NCI-H82 treated with DMSO at 0.1 percent for 48 hours (cell line): ENCODE data around the gene MAPK11.
A peak's percentile ranks its signal among the peaks of the same experiment; 100 is the strongest.

Experiments used
- DNase-seq: peaks from one replicate; lab custom pipeline; 2025; ENCODE audit not compliant: unreplicated experiment; lab: John Stamatoyannopoulos, UW

The MAPK11 gene

DNA sequence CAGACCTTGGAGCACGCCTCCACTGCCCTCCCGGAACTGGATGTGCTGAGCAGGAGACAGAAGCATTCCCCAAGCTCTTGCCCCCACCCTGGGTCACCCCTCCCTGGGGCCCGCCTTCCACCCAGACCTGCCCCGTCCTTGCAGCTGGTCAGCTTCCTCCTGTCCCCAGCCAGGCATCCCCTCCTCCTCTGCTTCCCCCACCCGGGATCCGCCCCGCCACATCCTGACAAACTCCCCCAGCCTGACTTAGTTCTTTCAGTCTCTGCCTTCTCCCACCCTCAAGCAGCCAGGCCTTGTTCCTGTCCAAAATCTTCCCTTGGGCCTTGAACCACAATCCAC lies 38.4 kb upstream of the MAPK11 start:
- no peak for DNase-seq

DNA sequence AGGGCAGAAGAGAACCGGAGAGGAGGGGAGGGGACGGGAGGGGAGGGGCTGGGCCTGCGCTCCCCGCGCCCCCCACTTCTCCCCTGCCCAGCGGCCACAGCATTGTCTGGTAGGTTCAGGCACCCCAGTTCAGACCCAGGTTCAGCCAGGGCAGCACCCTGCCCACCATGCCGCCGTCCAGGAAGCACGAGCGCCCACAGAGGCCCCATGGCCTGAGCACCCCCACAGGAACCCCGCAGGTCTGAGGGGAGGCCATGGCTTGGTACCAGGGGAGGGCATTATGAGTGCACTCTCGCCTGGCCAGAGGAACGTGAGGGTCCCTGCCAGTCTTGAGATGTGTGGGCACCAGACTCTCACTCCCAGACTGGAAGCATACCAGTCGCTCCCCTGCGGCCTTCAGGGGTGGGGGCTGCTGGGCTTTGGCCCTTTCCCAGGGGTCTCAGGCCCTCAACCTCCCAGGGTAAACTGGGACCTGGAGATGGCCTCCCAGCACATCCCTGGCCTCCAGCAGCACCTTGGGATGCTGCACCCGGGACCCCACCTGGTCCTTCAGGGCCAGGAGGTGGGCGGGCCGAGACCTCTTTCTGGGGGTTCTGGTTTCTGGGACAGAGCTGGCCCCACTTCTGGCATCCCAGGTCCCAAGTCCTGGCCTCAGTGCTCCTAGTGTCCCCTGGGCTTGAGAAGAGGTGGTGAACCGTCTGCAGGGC lies 37.9 kb upstream of the MAPK11 start:
- DNase-seq, result no peak

DNA sequence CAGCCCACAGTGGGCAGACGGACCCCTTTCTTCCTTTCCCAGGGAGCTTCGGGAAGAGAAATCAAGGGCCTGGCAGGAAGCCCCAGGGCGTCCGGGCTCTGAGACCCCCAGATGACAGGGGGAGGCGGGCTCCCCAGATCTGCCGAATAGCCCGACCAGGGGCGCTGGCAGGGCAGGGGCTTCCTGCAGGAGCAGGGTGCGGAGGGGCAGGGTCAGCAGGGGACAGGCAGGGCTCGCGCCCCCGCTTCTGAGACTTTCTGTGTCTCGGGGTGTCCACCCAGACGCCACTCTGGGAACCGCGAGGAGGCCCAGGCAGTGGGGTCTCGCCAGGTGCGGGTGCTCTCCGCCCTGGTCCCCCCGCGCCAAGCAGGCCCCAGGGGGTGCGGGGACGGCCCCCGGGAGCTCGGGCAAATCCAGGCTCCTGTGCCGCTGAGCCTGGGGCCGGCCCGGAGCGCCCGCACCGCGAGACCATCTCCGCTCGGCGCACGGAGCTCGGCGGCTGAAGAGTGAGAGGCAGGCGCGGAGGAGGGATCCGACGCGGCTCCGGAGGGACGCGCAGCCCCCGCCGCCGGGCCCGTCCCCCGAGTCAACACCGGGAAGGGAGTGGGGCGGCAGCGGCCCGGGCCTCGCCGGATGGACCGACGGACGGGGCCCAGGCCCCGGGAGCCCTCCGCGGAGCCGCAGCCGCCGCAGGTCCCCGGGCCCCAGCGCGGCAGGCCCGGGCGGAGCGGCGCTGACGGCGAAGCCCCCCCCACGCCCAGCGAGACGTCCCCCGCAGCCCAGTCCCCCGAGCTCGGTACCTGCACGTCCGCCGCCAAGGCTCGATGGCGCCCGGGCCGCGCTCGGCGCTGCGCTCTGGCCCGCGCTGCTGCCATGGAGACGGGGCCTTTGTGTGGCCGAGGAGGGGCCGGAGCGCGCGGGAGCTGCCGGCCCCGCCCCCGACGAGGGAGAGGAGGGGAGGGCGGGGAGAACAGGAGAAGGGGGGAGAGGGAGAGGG lies 36.9 kb upstream of the MAPK11 start, which contains the start of gene PLXNB2:
Gene PLXNB2, minus strand, starts transcription at position 894 of the 997 bp plus-strand sequence. CDS start 17,062 bp downstream, outside the sequence.
- DNase-seq, result peak; percentile 36

DNA sequence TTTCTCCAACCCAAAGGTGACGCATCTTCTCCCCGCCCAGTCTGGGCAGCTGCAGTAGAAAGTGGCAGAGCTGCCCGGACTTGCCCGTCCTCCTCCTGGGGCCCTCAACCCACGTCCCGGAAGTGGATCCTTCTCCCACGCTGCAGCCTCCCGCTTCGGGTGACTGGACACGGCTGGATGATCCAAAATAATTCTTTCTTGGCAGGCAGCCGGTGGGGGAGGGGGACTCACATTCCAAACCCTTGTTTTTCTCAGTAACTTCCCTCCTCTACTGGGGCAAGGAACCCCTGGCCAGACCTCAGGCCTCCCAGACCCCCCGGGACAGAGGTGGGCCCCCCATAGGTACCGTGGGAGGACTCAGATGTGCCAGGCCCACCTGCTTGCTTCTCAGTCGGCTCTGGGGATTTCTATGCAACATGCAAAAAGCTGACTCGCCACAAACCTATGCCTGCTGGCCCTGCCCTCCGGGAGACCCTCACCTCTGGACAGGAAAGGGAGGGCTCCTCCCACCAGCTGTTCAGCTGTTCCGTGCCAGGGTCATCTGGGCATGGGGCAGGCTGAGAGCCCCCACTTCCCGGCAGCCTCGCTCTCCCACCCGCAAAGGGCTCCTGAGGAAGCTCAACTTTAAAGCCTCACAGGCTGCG lies 35.9 kb upstream of the MAPK11 start:
- no peak for DNase-seq

DNA sequence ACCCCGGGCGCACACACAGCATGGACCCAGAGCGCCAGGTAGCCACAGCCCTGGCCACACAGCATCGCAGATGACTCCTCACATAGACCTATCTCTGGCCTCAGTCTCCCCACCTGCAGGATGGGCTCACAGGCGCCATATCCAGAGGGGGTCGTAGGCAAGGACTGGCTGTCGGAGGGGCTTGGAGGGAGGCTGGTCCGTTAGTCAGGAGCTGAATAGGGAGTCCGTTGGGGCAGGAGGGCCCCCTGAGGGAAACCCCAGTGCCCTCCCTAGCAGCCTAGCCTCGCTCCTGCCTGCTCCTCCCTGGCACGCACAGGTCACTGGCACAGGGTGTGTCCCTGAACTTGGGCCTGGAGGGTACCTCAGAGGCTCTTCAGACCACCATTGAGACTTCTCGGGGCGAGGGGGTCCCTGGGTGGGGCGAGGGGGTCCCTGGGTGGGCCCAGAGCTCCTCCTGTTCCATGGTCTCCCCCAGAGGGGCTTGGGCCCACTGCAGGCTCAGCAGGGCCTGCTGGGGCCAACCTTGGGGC lies 35.3 kb upstream of the MAPK11 start:
- no peak for DNase-seq

DNA sequence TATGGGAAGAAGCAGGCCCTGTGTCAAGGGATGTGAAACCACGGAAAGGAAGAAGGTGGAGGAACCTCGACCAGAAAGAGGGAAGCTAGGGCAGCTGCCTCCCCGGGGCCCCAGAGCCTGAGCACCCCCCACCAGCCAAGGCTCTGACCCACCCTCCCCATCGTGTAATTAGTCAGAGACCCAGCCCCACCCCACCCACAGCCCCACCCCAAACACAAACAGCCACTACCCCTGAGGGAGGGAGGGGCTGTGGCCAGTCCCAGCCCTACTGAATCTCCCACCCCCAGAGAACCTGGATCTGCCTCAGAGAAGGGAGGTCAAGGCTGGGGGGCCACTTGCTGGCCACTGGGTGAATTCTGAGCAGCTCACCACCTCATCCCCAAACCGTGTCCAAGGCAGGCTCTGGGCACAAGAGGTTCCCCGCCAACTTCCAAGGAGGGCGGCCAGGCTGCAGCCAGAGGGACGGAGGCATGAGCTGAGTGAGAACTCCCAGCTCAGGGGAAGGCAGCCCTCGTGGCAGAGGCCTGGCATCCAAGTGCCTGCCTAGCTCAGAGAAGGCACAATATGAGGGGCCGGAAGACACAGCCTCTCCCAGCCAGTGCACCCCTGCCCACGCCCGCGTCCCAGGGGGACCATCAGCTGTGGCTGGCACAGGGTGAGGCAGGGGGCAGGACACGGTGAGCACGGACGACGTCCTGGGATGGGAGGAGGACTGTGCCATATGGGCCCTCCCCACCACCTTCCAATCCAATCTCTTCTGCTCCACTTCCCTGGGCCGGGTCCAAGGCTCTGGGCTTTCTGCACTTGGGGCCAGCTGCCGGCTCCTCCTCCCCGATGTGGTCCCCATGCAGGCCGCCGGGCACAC lies 34.6 kb upstream of the MAPK11 start:
- DNase-seq, result no peak

DNA sequence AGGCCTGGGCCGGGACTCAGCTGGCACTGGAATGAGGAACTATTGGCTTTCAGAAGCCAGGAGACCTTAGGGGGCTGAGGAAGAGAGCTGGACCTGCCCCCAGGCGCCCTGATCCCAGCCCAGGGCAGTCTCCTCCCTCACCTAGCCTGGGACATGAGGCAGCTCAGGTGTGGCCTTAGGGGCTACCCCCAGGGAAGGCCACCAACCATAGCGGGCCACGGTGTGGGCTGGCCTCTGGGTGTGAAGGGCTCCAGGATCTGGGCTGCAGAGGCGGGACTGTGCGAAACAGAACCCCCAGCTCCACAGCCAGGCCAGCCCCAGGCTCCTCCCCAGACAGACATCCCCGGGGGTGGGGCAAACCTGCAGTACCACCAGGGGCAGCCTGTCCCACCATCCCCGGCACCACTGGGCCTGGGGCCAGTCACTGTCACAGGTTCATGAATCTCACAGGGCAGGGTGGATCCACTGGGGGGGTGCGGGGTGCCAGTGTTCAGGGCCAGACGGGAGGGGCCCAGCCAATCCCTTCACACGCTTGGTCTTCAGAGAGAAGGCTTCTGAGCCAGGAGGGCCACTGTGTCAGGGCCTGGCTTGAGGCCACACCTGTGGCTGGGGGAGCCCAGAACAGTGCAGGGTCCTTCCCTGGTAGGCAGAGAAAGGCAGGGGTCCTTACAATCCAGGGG lies 33.8 kb upstream of the MAPK11 start:
- DNase-seq, result no peak

DNA sequence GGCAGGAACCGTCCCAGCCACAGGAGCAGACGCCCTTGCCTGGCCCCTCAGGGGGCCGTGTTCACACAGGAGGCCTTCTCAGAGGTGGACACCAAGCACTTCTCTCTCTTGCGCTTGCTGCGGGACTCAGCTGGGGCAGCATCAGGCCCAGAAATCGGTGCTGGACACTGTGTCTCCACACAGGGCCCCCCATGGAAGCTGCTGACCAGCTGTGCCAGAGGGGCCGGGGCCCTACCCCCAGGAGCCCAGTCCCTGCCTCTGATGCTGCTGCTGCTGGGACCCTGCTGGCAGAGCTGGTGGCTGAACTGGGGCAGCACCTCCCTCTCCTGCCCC lies 33.3 kb upstream of the MAPK11 start:
- no peak for DNase-seq

DNA sequence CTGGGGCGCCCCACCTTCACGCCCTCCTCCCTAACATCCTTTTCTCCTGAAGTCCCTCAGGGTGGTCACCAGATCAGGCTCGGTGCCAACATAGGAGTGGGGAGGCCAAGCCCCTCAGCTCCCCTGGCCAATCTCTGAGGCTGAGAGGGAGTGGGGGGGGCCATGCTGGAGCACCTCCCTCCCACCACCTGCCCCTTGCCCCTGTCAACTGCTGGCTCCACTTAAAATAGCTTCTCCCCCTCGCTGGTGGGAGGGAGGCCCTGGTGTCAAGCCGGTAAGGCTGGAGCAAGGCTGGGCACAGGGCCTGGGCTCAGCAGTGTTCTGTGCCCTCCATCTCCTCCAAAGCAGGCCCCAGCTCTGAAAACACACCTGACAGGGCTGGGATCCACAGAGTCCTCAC lies 32.4 kb upstream of the MAPK11 start:
- no peak for DNase-seq

DNA sequence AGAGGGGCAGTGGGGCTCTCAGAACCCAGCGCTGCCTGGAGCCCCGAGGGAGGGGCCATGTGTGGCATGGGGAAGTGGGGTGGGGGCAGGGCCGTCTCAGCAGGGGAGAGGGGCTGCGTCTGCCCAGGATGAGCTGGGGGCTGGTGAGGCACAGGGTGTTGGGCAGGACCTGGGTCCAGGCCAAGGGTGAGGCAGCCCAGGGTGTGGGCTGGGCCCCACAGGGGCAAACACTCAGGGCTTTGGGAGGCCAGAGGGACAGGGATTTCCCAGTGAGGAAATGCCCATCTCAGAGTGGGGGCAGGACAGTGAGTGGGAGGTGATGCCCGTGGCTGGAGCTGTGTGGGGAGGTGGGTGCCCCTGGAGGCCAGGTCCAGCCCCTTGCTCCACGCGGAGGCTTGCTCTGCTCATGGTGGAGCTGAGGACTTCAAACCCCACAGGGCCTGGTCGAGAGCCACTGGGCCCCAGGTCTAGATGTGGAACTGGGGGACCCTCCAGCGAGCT lies 31.9 kb upstream of the MAPK11 start:
- DNase-seq, result no peak

DNA sequence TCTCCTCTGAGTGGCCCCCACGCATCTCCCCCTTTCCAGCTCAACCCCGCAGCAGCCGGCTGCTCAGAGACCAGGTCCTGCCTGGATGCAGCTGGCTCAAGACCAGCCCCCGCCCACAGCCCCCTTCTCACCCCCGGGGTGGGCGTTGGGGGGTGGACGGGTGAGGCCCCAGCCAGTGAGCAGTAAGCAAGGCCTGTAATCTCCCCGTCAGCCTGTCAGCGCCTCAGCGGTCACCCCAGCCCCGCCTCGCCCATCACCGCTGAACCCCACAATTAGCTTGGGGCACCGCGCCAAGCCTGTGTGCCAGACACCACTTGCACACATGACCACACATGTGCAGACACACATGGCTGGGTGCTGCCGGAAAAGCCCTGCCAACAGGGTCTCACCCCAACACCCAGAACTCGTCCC lies 31.4 kb upstream of the MAPK11 start:
- DNase-seq, result no peak

DNA sequence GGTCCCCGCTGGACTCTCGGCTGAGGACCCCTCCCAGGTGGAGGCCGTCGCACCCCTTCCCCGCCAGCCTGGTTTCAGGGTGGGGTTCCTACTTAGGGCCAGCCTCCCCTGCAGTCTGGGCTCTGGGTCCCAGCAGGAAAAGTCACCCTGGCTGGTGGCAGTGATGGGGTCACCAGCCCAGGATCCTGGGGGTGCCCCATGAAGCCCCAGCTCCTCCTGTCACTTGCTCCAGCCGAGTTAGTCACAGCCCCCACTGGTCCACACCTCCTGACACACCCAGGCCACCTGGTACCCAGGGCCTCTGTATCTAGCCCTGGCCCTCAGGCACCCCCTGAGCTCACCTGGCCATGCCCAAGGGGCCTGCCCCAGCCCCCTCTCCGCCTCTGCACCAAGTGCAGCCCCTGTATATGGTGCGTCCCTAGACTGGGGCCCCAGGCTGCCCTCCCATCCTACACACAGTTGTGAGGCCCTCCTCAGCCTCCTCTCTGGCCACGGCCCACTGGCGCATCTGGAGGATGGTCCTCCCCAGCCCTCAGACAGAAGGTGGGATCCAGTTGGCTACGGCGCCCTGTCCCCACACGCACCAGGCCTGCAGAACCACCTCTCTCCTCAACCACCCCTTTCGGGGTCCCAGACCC lies 30.6 kb upstream of the MAPK11 start:
- DNase-seq, result no peak

DNA sequence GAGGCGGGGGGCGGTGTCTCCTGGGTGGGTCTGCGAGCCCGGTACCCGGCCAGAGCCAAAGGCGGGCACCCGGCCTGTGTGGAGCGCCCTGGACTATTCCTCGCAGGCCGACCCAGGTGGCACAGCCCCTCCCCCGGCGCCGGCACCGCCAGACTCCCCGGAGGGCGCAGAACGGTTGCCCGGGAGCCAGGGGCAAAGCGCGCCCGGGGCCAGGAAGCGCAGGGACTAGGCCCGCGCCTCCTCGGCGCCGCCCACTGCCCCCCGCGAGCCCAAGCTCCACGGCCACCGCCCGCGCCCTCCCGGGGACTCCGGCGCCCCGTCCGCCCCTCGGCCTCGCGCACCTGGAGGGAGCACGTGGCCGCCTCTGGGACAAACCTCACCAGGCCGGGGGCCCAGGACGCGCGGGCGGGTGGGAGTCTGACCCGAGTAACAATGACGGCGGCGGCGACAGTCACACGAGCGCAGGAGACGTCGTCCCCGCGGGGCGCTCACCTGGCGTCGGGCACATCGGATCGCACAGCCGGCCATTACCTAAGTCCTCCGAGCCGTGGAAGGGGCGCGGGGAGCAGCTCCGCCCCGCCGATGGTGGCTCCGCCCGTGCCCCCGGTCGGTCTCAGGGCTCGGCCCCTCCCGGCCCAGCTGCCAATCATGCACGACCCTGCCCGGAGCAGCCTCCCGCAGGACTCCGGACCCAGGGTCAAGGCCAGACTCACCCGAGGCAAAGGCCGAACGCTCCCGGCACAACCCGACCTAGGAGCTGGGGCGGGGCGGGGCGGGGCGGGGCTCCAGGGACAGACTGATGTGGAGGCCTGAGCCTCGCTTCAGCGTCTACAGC lies 29.8 kb upstream of the MAPK11 start:
- no peak for DNase-seq

DNA sequence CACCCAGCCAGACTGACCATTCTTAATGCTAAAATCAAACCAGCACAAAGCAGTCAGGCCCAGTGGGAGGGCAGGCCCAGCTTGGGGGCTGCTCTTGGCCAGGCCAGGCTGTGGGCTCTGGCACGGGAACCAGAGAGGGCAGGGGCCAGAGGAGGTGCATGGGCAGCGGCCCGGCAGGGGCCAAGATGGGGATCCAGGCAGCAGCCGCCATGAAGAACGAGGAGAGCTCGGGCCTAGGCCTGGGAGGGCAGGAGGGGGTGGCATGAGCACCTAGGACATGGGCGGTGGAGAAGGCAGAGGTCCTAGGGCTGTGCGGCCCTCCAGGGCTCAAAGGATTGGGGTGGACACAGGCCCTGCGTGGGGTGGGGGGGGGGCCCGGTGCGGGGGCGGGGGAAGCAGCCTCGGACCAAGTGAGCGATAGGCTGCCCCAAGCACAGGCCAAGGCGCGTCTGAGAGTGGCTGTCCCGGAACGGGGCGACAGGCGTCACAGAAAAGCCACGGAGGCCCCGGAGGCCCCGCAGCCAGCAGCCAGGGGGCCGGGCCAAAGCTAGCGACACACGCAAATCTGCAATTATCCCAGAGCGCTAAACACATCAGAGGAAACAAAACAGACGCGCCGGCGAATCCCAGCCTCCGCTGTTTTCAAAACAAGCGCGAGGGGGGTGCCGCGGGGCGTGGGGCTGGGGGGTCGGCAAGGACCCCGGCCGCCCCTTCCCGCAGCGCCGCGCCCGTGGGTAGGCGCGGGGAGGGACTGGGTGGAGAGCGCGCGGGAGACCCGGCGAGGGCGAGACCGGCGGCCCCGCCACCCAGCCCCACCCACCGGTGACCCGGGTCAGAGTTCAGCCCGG lies 29.0 kb upstream of the MAPK11 start:
- no peak for DNase-seq

DNA sequence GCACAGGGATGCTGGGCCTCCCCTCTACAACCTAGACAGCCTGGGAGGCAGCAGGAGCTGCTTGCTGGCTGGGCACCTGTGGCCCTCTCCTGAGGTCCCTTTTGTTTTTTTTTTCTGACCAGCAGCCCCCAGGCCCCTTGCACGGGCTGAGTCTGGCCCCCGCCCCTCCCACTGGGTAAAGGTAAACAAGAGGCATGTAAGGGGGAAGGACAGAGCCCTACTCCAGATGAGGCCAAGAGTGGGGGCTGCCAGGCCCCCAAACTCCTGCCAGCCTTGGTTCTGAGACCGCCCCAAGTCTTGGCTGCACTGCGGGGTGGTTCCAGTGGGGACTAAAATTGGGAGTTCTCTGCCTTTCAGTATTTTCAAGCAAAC lies 28.1 kb upstream of the MAPK11 start:
- no peak for DNase-seq

DNA sequence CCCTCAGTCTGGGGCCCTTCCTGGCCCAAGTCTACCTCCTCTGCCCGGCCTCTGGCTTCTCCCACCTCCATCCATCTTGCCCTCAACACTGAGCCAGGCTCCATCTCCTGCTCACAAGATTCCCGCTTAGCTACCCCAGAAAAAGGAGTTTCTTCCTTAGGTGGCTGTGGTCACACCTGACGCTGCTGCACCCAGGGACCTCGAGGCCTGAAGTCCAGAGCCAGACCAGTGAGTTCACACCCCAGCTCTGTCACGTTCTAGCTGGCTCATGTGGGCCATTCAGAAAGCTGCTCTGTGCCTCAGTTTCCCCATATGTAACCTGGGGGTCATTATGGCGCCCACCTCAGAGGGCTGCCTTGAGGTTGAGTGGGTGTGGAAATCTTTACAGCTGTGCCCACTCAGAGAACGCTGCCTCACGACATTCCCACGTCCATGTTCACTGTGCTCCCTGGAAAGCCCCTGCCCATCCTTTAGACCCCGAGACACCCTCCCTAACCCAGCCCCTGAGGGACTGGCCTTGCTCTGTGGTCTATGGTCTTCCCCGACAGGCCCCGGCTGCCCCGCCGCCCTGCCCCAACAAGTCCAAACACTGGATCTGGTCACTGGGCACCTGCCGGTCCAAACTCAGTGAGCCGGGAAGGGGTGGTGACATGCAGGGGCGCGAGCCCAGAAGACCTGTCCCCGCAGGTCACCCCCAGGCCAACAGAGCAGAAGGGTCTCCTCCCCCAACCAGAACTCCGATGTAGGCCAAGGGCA lies 27.5 kb upstream of the MAPK11 start:
- no peak for DNase-seq
